RCC 7860 (cell line): Measurements from ENCODE around the gene PPM1N.

ENCODE experiments used
- DNase-seq: peaks from one replicate; pipeline ENCODE4 v3.0.0-alpha.2; 2015; ENCODE audit warnings: low spot score
- FAIRE-seq: peaks from 2 replicates; lab custom pipeline; 2012; peaks lifted over from hg19 to GRCh38; lab: Jason Lieb, UNC

PPM1N gene

DNA sequence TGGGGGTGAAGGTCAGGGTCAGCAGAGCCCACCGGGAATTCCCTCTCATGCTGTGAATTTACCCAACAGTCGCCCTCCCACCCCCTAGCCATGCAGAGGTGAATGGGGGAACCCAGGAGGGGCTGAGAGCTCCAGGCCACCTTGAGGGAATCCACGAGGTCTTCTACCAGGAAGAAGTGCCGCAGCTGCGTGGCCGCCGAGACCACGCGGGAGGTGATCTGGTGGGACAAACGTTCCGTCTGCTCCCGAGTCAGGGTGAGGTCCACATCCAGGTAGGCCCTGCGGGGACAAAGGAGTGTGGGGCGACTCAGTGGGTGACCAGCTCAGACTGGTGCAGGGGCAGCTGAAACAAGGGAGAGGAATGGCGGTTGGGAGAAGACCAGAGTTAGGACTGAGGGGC lies 9.5 kb upstream of the PPM1N start:
- FAIRE-seq (no peak), DNase-seq (no peak)

- no peak for FAIRE-seq
Observed at GRCh38 chr19:45489216-45489855, 8.9 kb upstream of the PPM1N start.

DNA sequence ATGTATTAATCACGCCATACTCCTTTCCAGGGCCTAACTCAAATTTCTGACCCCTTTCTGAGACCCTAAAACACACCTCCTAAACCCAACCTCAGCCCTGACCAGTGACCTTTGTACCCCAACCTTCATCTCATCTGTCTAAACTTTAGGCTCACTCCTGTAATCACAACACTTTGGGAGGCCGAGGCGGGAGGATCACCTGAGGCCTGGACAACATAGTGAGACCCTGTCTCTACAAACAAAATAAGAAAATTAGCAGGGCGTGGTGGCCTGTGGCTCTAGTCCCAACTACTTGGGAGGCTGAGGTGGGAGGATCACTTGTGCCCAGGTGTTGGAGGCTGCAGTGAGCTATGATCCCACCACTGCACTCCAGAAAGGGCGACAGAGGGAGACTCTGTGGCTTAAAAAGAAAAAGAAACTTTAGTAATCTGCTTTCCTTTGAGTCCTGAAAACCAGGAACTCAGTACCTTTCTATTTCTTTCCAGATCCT lies 6.1 kb upstream of the PPM1N start:
- FAIRE-seq, result no peak

More at GRCh38 chr19:45489216-45489855, 8.9 kb upstream of the PPM1N start:
- no peak for DNase-seq

DNA sequence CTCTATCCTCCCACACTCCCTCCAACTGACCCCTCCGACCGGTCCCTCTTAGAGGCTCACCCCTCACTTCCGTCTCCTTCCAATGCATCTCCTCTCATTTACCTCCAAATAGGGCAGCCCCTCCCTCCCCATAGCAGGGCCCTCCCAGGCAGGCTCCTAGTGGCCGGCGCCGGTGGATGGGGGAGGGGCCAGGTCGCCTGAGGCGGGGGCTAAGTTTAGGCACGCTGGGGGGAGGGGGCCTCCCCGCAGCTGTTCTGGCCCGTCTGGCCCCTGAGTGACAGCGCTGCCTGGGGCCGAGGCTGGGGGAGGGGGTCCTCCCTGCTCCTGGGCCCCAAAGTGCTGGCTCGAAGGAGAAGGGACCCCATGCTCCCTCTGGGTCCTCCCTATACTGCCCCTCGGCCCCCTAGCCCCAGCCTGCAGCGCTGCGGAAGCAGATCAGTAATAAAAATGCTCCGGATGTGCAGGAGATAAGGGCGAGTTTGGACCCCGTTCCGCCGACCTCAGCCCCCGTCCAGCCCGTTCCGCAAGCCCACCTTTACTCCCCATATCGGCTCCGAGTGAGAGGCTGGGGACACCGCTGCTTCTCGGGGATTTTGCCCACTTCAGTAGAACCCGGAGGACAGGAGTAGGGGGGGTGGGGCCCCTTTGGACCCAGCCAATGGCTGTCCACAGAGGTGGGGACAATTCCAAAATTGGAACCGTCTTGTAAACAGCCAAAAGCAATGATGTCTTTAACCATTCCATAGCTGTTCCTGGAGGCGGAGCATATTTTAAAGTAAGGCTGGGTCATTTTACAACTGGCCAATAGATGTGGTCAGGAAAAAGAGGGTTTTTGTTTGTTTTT lies 5.4 kb upstream of the PPM1N start:
- no peak for FAIRE-seq

More for the DNA sequence above, 6.1 kb upstream of the PPM1N start:
- DNase-seq, result no peak

GRCh38 chr19:45494261-45494916 lies 3.9 kb upstream of the PPM1N start:
- FAIRE-seq (no peak), DNase-seq (no peak)

More for the DNA sequence above, 5.4 kb upstream of the PPM1N start:
- no peak for DNase-seq

GRCh38 chr19:45495178-45495577 lies 3.1 kb upstream of the PPM1N start:
- no peak for FAIRE-seq
- DNase-seq, result no peak

- FAIRE-seq, result no peak
- no peak for DNase-seq
Observed at GRCh38 chr19:45496349-45496953, 1.8 kb upstream of the PPM1N start.

DNA sequence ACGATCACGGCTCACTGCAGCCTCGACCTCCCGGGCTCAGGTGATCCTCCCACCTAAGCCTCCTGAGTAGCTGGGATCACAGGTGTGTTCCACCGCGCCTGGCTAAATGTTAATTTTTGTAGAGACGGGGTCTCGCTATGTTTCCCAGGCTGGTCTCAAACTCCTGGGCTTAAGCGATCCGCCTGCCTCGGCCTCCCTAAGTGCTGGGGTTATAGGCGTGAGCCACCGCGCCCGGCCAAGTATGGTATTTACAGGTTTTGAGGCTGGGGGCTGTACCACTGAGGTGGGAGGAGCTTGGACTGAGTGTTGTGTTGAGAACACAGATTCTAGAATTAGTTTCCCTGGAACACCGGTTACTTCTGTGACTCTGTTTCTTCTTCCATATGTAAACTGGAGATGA lies 452 bp upstream of the PPM1N start:
- no peak for DNase-seq
- FAIRE-seq, result no peak

DNA sequence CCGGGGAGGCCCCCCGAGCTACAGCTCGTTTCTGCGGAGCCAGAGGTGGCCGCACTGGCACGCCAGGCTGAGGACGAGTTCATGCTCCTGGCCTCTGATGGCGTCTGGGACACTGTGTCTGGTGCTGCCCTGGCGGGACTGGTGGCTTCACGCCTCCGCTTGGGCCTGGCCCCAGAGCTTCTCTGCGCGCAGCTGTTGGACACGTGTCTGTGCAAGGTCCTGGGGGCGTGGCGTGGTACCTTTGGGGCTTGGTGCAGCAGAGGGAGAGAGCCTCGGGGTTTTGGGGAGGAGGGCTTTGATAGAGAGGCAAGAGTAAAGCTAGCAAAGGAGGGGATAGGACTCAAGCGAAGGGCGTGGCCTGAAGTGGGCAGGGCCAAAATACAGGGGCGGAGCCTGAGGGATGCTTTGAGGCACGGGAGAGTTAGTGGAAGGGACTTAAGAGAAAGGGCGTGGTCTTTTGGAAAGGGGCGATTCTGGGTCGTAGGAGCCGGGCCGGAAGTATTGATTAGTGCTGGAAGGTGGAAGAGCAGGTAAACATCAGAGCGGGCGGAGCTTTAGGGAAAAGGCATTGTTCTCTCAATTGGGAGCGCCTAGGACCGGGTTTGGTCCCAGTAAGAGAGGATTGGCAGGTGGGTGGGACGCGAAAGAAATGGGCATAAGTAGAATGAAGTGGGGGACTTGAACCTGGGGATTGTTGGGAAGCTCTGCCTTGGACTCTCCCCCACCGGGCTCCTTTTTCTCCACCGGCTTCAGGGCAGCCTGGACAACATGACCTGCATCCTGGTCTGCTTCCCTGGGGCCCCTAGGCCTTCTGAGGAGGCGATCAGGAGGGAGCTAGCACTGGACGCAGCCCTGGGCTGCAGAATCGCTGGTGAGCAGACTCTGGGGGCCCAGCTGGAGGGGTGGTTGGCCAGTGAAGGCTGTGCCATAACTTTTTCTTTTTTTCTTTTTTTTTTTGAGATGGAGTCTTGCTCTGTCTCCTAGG lies 1.2 kb downstream of the PPM1N start:
- DNase-seq (no peak), FAIRE-seq (no peak)

DNA sequence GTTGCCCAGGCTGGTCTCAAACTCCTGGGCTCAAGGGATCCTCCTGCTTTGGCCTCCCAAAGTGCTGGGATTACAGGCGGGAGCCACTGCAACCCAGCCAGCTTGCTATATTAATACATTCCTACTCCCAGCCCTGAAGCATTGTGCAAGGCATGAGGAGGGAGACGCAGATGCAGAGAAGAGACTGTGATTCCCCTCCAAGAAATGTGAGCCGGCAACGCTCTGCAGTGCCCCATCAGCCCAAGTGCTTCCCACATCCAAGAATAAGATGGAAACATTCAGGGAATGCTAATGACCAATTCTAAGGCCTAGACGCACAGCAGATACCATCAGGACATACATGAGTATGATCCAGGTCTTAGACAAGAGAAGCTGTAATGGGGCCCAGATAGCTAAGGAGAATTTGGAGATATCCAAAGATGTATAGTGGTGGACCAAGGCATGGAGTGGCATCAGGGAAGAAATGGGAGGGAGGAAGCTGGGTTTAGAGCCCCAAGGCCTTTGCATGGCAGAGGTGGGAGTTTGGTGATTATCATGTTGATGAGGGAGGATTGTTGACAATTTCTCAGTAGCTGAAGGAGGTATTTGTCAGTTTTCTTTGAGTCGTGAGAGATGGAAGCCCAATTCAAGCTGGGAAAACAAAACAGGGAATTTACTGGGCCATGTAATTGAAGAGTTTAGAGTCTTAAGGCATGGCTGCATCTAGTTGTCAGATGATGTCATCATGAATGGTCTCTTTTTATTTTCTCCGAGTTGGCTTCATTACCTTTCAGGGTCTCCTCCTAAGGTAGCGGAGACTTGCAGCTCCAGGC lies 2.9 kb downstream of the PPM1N start:
- DNase-seq (no peak), FAIRE-seq (no peak)

- no peak for DNase-seq
- FAIRE-seq, result no peak
Observed at GRCh38 chr19:45501730-45502014, 3.4 kb downstream of the PPM1N start.

DNA sequence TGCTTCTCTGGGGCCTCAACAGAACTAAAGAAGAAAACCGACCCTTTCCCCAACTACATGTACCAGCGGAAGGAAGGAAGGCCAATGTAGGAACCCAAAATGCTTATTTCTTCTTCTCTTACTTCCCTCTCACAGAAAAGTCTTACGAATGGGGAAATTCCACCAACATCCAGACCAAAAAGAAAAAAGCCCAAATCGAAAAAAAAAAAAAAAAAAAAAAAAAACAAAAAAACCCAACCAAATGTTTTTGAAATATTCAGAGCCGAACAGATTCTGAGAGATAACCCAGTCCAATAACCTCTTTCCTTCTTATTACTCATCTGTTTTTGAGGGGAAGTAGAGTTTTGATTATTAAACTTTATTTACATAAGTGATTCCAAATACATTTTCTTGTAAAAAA lies 3.9 kb downstream of the PPM1N start:
- DNase-seq (no peak), FAIRE-seq (no peak)

DNA sequence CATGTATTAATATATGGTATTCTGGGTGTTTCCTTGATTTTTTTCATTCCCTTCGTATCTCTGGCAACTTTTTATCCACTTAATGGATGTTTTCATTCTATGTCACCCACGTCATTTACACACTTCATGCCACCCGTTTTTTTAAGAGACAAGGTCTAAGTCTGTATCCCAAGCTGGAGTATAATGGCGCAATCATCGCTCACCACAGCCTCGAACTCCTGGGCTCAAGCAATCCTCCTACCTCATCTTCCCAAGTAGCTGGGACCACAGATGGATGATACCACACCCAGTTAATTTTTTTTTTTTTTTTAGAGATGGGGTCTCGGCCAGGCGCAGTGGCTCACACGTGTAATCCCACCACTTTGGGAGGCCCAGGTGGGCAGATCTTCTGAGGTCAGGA lies 5.7 kb downstream of the PPM1N start:
- FAIRE-seq (no peak), DNase-seq (no peak)

- FAIRE-seq (no peak), DNase-seq (no peak)
Observed at GRCh38 chr19:45505151-45505995, 7.1 kb downstream of the PPM1N start.

DNA sequence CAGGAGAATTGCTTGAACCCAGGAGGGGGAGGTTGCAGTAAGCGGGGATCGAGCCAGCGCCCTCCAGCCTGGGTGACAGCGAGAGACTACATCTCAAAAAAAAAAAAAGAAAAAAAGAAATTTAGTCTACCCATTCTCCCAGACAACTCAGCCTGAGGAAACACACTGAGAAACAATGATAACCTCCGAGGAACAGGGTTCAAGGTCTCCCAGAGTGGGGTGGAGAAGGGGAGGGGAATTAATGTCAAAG lies 7.7 kb downstream of the PPM1N start:
- FAIRE-seq, result no peak

GRCh38 chr19:45506246-45506988 lies 8.2 kb downstream of the PPM1N start:
- DNase-seq, result peak; percentile 79
- FAIRE-seq, result no peak

More for the DNA sequence above, 7.7 kb downstream of the PPM1N start:
- DNase-seq, result no peak

DNA sequence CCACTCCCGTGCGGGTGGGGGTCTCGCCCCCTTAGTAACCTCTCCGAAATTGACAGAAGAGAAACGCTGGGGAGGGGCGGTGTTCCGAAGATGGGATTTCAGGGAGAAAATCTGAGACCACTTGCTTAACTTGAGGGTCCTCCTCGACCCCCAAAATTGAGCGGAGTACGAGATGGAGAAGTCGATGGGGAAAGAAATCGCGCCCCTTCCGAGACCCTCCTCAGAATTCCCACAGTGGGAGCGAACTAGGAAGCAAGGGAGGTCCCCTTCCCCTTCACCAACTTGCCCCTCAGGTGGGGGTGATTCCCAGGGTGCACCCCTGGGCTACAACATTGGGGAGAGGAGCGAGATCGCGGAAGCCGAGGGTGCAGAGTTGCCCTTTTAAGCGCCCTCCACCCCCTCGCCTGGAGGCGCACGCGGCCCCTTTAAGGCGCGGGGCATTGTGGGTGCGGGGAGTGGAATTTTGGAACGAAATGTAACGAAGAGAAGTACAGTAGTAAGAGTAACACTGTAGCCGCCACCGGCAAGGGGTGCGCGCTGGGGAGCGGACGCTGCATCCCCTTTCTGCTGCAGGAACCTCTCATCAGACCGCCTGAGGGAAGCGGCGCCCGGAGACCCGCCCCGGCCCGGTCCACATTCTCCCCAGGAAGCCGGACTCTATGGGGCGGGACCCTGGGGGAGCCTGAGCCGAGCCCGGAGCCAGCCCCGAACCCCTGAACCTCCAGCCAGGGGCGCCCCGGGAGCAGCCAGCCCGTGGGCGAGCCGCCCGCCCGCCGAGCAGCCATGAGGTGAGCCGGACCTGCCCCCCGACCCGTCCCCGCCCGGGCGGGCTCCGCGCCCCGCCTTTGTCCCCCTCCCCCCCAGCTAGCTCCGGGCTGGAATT lies 9.0 kb downstream of the PPM1N start, which contains the start of gene VASP:
Gene VASP, plus strand, starts transcription at position 491 of the 883 bp plus-strand sequence. Its CDS starts 293 bp downstream, at position 784.
- DNase-seq (peak; percentile 63), FAIRE-seq (no peak)
